ENCODE results near the gene PKP1. TPM values are rescaled to one million over a fixed set of nuclear protein-coding genes. Genes with fewer than 3 reads are reported as not detected.

PKP1 gene
- total and polyA plus RNA-seq, 2 of the 4 experiments (the other 2 are of a cell fraction) = 0.18 to 0.36 TPM

- Histone ChIP-seq H3K9ac (ENCODE audit: low read depth, low read length) (no peak overlapping the region), H3K18ac (ENCODE audit: low read depth, low read length) (no peak overlapping the region), H3K4me1 (ENCODE audit: control insufficient read depth, insufficient read depth, low read length) (no peaks in the 10 kb centered on the region), H4K5ac (ENCODE audit: low read depth, low read length) (no peak overlapping the region), H4K20me1 (ENCODE audit: insufficient read depth, low read length) (no peaks in the 10 kb centered on the region; the same call in 1 of the 2 replicates), H3K36me3 (ENCODE audit: control insufficient read depth, insufficient read depth, low read length) (no peaks in the 10 kb centered on the region), H2BK120ac (ENCODE audit: low read depth, low read length) (no peak overlapping the region), H3K27ac (ENCODE audit: insufficient read depth, low read length) (no peak overlapping the region), H3K4me3 (ENCODE audit: insufficient read depth, low read depth, low read length) (no peak overlapping the region), H3K23ac (ENCODE audit: low read depth, low read length) (no peak overlapping the region), H2AK5ac (ENCODE audit: low read depth, low read length) (no peak overlapping the region), H3K4ac (ENCODE audit: low read depth, low read length) (no peak overlapping the region), H3K9me3 (ENCODE audit: control insufficient read depth, insufficient read depth, low read length) (no peaks in the 10 kb centered on the region), H3K79me1 (ENCODE audit: low read depth in 1 of 2, low read length in 2 of 2) (no peaks in the 10 kb centered on the region), H2BK20ac (ENCODE audit: low read depth, low read length) (no peak overlapping the region), H3K56ac (ENCODE audit: extremely low read depth, insufficient read depth, low read length) (no peak overlapping the region), H2BK15ac (ENCODE audit: low read depth, low read length) (no peak overlapping the region), H2AFZ (replicated peaks; ENCODE audit: low read length, poor library complexity) (peak overlapping the region; percentile 4), H4K8ac (ENCODE audit: low read depth in 2 of 2, low read length in 2 of 2) (no peak overlapping the region), H3K4me2 (ENCODE audit: low read depth, low read length) (no peak overlapping the region), H3K27me3 (ENCODE audit: control insufficient read depth, insufficient read depth, low read length) (peaks cover 64% of the 10 kb centered on the region), H2BK5ac (ENCODE audit: low read depth, low read length, poor library complexity, severe bottlenecking) (no peak overlapping the region), H2AK9ac (replicated peaks; ENCODE audit: low read depth, low read length, poor library complexity) (peak overlapping the region; percentile 70), H3K9me1 (ENCODE audit: insufficient read depth, low read length) (no peaks in the 10 kb centered on the region), H4K91ac (ENCODE audit: insufficient read depth, low read depth, low read length) (no peak overlapping the region), H3K14ac (replicated peaks; ENCODE audit: low read depth, low read length) (no peak overlapping the region)
- BruUV-seq (replicated peaks) = no TSS peak
- in situ Hi-C loops (cut with MboI; ENCODE audit: low sequenced_read_pairs) = no loop called here
- no CpG with 5 or more reads among the region's 10 CpGs for WGBS, 2 experiments (ENCODE audit: extremely low coverage in 2 of 2, insufficient read length in 1 of 2)
- ChIA-PET CTCF (interaction anchor here (0.6 to 1.7 kb wide), 6 partner anchors 11 to 1199 kb away, joined by 3 to 4 read pairs (median 3); no protein-coding TSS in a partner anchor), POLR2A (ENCODE audit: unreplicated experiment) (no interaction called here)
- dilution Hi-C loops (cut with HindIII; ENCODE audit: low sequenced_read_pairs, unreplicated experiment) = no loop called here
- ATAC-seq (ENCODE audit: low read depth) (peak; percentile 93), DNase-seq (peak; percentile 28)
- intact Hi-C loops (cut with micrococcal nuclease) = loop anchor here (1.0 kb wide), 1 partner anchor 108 kb away; no protein-coding TSS in a partner anchor
- TF ChIP-seq CEBPB (IDR thresholded peaks at IDR 0.05; ENCODE audit: low read depth, low read length) (no peak), SMC3 (IDR thresholded peaks at IDR 0.05; ENCODE audit: low read depth, low read length) (peak; percentile 92), RAD21 (IDR thresholded peaks at IDR 0.05; ENCODE audit: low read length) (peak; percentile 90), NFE2L2 (IDR thresholded peaks at IDR 0.05; ENCODE audit: low read depth, low read length) (no peak), USF2 (IDR thresholded peaks at IDR 0.05; ENCODE audit: low read depth, low read length) (no peak), MAFK (IDR thresholded peaks at IDR 0.05; ENCODE audit: low read depth, low read length) (no peak), CTCF (conservative IDR thresholded peaks at IDR 0.05; ENCODE audit: low read depth, low read length) (peak; percentile 76), ELK1 (IDR thresholded peaks at IDR 0.05; ENCODE audit: borderline replicate concordance, low read depth, low read length) (no peak), CHD1 (IDR thresholded peaks at IDR 0.05; ENCODE audit: low read depth, low read length) (no peak), MXI1 (IDR thresholded peaks at IDR 0.05; ENCODE audit: borderline replicate concordance, low read depth, low read length) (no peak), RFX5 (IDR thresholded peaks at IDR 0.05; ENCODE audit: low read depth, low read length) (no peak), POLR2A (IDR thresholded peaks at IDR 0.05; ENCODE audit: low read depth, low read length) (no peak), RCOR1 (IDR thresholded peaks at IDR 0.05; ENCODE audit: insufficient replicate concordance, low read length) (no peak), MAZ (IDR thresholded peaks at IDR 0.05; ENCODE audit: borderline replicate concordance, low read depth, low read length) (peak; percentile 61; the same call in 1 of the 2 replicates), FOS (IDR thresholded peaks at IDR 0.05; ENCODE audit: low read depth, low read length) (no peak)
These were observed 78.6 kb downstream of the PKP1 start for GRCh38 chr1:201361652-201362504.

Data from IMR-90 (cell line).